RWPE1 (cell line): ENCODE data around the gene BSG.

Source experiments
- CTCF ChIA-PET: fragments of 350-600 bp; sonication (Branson Sonifier 250); formaldehyde crosslinking; extraction: SDS; loops from one replicate; lab custom pipeline; 2021; lab: Yijun Ruan, JAX
- POLR2A ChIA-PET: fragments of 400-600 bp; formaldehyde crosslinking; extraction: SDS; loops from one replicate; lab custom pipeline; 2020; ENCODE audit warnings: antibody characterized with exemption; ENCODE audit not compliant: low non-redundant PET; lab: Yijun Ruan, JAX
- DNase-seq: peaks from one replicate; pipeline ENCODE4 v3.0.0; 2012; ENCODE audit warnings: low spot score
- H3K27ac ChIP-seq: fragments of 450-650 bp; 2 replicates; pipeline ENCODE4 v1.5.1; 2017
- CTCF ChIP-seq: fragments of 450-650 bp; conservative IDR thresholded peaks from 2 replicates; pipeline ENCODE4 v1.5.1; 2017; ENCODE audit warnings: low read depth, mild to moderate bottlenecking

Gene BSG

DNA sequence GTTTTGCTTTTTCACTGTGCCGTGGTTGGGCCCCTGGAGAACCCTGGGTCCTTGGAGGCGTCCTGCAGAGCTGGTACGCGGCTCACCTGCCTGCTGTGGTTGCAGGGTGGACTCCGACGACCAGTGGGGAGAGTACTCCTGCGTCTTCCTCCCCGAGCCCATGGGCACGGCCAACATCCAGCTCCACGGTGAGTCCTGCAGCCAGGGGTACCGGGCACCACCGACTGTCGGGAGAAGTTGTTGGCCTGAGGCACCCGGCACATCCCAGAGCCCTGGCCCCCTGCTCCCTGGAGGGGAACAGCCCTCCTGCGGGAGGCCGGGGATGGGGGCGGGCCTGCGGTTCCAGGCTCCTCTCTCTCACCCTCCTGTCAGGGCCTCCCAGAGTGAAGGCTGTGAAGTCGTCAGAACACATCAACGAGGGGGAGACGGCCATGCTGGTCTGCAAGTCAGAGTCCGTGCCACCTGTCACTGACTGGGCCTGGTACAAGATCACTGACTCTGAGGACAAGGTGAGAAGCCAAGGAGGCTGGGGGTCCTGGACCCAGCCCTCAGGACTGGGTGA lies 8.0 kb downstream of the BSG start:
- peak overlapping the region; percentile 99 for H3K27ac ChIP-seq
- no peak for DNase-seq
- no peak for TF ChIP-seq CTCF
- ChIA-PET POLR2A (no interaction called here), CTCF (no interaction called here)

GRCh38 chr19:581399-582111 lies 9.2 kb downstream of the BSG start:
- DNase-seq, result no peak
- H3K27ac ChIP-seq, result peak overlapping the region; percentile 56; the same call in 1 of the 2 replicates
- ChIA-PET CTCF (interaction anchor here (0.6 kb wide), 1 partner anchor 238 kb away, joined by 3 read pairs; no protein-coding TSS in a partner anchor), POLR2A (no interaction called here)
- no peak for TF ChIP-seq CTCF

GRCh38 chr19:582497-583197 lies 10.3 kb downstream of the BSG start:
- CTCF ChIA-PET, result interaction anchor here (0.6 to 0.7 kb wide), 2 partner anchors 99 to 237 kb away, joined by 3 read pairs; no protein-coding TSS in a partner anchor
- no peak for TF ChIP-seq CTCF
- H3K27ac ChIP-seq, result peak overlapping the region; percentile 56
- no peak for DNase-seq
- POLR2A ChIA-PET, result interaction anchor here (0.6 kb wide), 1 partner anchor 93 kb away, joined by 4 read pairs; no protein-coding TSS in a partner anchor

GRCh38 chr19:583198-583967 lies 11.0 kb downstream of the BSG start:
- no peak for TF ChIP-seq CTCF
- POLR2A ChIA-PET, result interaction anchor here (0.6 kb wide), 2 partner anchors 51 to 92 kb away, joined by 3 to 4 read pairs; no protein-coding TSS in a partner anchor
- peak overlapping the region; percentile 56 for H3K27ac ChIP-seq
- CTCF ChIA-PET, result interaction anchor here (0.6 to 1.5 kb wide), 5 partner anchors 11 to 122 kb away, joined by 3 to 4 read pairs (median 3); partner anchors contain the start of gene BSG
- no peak for DNase-seq

GRCh38 chr19:583968-584239 lies 11.5 kb downstream of the BSG start:
- no peak for DNase-seq
- ChIA-PET CTCF (interaction anchor here (0.6 to 1.5 kb wide), 8 partner anchors 8 to 124 kb away, joined by 3 to 8 read pairs (median 4); partner anchors contain the start of gene BSG), POLR2A (no interaction called here)
- TF ChIP-seq CTCF, result no peak
- peak overlapping the region; percentile 56 for H3K27ac ChIP-seq
